HG03175 (cell line): ENCODE measurements around the gene NECTIN3.
A peak's percentile ranks its signal among the peaks of the same experiment; 100 is the strongest.

Experiments
- ATAC-seq: cut with Tn5 transposase; IDR thresholded peaks from one replicate; pipeline ENCODE4 v1.9.1; 2021; ENCODE audit warnings: mild to moderate bottlenecking, moderate library complexity; ENCODE audit not compliant: unreplicated experiment

NECTIN3 gene, protein sequence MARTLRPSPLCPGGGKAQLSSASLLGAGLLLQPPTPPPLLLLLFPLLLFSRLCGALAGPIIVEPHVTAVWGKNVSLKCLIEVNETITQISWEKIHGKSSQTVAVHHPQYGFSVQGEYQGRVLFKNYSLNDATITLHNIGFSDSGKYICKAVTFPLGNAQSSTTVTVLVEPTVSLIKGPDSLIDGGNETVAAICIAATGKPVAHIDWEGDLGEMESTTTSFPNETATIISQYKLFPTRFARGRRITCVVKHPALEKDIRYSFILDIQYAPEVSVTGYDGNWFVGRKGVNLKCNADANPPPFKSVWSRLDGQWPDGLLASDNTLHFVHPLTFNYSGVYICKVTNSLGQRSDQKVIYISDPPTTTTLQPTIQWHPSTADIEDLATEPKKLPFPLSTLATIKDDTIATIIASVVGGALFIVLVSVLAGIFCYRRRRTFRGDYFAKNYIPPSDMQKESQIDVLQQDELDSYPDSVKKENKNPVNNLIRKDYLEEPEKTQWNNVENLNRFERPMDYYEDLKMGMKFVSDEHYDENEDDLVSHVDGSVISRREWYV

DNA sequence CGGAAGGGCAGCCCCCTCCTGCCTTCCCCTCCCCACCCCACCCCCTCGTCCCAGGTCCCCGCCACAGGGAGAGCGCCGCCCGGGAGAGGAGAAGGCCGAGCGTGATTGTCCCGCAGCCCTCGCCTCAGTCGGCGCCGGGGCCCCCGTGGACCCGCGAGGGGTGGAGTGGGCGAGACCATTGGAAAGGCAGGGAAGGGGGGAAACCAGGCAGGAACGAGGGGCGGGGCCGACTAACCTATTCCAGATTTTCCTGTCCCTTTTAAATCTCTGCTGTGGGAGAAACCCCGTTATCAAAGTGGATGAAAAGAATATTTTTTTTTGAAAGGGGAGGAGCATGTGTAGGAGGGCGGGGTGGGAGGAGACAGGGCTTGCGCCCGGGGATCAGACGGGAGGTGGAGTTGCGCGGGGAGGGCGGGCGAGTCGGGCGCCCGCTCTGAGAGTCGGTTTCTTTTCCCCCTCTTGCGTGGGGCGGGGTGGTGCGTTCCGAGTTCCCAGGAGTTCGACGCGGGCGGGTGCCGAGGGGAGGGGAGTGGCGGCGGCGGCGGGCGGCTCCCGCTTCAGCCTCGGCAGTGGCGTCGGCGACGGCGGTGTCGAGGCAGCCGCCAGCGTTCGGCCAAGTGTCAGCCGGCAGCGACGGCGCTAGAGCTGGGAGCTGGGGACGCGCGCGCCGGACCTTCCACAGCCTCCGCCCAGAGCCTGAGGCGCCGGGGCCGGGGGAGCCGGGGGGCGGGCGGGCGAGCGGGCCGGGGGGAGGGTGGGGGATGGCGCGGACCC, at the start of gene NECTIN3:
Gene NECTIN3 (plus strand): TSS at position 560 of the 774 bp plus-strand sequence. CDS start 202 bp downstream, at position 762.
- peak; percentile 78 for ATAC-seq

DNA sequence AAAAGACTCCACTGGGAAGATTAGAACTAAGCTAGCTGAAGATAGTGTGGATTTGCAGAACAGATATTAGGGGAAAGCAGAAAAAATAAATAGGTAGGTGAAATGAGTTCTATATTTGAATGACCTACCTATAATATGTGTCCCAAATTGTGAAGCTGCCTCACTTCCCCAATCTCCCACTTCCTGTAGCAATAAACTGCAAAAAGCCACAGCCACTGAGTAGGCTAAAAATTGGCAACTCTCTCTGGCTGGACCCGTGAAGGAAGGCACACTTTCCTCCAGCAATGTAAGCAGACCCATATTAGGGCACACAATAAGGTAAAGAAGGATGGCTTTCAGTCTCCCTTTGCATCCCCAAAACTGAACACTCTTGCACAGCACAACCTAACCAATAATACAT, 43.7 kb upstream of the NECTIN3 start:
- ATAC-seq: no peak

DNA sequence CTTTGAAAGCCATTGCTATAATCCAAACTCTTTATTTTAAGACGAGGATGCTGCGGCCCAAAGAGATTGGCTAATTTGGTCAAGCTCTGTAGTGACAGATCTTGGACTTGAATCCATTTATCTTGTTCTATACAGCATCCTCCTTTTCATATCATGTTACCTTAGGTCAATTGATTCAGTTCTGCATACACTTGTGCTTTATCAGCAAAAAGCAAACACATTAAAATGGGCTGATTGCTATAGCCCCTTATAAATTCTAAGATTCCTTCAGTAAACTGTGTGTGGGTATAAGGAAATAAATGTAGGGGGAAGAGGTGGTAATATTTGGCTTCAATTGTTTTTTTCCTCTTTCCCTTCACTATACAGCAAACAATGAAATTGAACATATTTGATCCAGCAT, 40.1 kb upstream of the NECTIN3 start:
- ATAC-seq: no peak

DNA sequence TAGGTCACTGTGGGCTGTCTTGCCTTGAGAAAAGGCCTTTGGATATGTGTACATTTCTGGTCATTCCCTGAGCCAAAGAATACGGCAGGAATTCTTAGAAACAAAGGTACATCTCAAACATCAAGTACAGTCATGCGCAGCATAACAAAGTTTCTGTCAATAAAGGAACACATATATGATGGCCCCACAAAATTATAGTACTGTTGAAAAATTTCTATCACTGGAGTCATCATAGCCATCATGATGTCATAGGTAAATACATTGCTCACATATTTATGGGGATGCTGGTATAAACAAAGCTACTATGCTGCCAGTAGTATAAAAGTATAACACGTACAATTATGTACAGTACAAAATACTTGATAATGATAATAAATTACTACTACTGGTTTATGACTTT, 38.9 kb upstream of the NECTIN3 start:
- ATAC-seq: no peak

DNA sequence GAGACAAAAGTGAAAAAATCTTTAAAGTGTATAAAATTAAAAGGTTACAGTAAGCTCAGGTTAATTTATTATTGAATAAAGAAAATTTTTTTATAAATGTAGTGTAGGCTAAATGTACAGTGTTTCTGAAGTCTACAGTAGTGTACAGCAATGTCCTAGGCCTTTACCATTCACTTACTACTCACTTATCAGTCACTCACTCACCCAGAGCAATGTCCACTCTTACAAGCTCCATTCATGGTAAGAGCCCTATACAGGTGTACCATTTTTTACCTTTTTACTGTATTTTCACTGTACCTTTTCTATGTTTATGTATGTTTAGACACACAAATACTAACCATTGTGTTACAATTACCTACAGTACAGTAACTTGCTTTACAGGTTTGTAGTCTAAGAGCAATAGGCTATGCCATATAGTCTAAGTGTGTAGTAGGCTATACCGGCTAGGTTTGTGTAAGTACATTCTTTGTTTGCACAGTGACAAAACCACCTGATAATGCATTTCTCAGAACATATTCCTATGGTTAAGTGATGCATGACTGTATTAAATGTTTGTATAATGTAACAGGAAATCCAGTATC, 38.1 kb upstream of the NECTIN3 start:
- ATAC-seq: no peak

DNA sequence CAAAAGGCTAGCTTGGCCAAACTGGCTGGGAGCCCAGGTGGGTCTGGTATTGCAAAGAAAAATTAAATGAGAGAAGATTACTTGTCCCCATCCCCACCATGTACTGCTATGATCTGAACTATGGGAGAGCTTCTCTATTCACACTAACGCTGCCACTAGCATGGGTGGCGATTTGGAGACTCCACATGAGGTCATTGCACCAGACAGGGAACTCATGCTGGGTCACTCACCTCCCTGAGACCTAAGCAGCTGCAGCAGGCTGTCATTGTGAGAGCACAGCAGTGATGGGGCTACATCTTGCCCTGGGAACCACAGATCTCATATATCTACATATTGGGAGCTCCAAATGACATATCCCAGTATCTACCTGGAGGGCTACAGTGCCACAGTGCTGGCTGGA, 36.3 kb upstream of the NECTIN3 start:
- no peak for ATAC-seq

DNA sequence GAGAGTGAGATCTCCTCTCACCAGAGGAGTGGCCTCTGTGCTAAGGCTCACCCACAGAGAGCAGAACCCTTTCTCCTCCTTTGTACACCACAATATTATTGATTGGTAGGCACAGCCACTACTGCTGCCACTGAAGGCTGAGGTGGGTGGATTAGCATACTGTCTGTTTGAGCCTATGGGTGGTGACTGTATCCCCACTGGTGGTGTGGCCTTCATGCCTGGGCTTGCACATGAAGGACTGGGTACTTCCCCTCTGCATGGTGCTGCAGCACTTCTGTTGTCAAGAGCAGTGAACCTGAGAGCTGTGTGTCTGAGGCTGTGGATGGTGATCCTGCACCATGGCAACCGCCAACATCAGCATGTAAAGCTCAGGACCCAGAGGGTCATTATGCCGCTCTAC, 35.7 kb upstream of the NECTIN3 start:
- ATAC-seq: no peak

DNA sequence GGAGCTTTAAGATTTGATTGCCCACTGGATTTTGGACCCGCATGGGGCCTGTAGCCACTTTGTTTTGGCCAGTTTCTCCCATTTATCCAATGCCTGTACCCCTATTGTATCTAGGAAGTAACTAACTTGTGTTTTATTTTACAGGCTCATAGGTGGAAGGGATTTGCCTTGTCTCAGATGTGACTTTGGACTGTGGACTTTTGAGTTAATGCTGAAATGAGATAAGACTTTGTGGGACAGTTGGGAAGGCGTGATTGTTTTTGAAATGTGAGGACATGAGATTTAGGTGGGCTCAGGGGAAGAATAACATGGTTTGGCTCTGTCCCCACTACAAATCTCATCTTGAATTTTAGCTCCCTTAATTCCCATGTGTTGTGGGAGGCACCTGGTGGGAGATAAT, 30.7 kb upstream of the NECTIN3 start:
- no peak for ATAC-seq

DNA sequence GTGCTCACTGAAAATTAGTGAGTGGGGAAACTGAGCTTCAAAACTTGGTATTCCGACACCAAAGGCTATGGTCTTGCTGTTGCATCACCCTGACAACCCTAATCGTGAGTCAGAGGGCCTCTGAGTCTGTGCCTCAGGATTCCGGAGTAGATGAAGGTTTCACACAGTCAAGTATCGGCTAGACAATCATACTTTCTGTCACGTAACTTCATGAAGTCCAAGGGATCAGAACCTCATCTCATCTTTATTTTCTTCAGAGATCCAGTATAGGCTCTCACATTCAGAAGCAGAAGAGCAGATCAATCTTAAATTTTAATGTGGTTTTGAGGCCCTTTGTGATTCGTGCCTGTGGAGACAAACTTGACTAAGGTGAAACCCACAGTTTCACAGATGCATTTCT, 26.1 kb upstream of the NECTIN3 start:
- no peak for ATAC-seq

DNA sequence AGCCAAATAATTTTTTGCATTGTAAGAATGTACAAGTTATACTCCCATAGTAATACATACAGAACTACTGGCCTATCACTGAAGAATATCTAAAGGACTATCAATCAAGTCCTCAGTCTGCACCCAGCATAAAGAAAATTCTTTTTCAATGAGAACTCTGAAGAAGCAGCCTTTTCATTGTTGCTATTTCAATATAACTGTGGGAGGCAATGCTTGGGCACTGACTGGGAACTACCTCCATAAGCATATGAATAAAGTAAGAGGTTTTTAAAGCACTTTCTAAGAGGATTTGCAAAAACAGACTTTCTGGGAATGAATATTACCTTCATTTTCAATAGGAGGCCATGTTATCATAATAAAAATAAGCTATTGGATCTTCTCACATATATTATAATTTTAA, 24.6 kb upstream of the NECTIN3 start:
- no peak for ATAC-seq

DNA sequence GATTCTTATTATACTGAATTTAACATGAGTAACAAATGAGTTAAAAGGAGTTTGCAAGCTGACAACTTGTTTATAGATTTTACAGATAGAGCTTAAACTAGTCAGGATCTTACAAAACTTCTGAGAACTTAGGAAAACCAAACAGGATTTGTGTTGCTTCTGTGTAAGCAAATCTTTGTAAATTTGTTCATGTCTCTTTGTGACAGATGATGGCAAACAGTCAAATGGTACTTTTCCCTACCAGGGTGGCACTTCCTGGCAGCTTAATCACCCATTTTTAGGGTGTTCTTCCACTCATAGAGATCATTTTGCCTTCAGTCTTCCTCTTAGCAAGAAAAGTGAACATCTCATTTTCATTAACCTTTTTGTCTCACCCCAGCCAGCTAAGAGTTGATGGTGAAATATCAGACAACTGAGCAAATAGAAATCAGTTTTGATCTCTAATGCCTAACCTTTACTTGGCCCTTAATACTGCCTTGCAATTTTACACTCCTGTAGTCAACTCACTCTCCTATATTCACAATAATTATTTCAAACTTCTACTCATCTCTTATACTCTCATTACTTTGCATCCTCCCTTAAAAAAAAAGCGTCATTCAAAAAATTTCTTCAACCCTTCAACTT, 23.7 kb upstream of the NECTIN3 start:
- no peak for ATAC-seq

DNA sequence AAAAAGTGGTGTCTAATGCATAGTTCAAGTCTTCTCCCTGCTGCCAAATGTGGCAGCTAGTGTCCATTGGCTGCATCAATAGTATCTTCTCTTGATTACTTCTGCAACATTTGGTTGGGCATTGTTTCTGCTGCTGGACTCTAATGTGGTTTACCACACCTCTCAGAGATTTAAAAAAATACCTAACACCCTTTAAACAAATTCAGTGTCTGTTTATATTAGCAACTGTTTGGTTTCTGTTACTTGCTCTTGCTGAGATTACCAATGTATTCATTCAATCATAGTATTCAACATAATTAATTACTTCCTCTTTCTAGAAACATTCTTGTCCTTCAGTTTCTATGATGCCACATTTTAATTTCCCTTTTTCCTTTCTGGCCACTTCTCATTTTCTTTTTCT, 20.3 kb upstream of the NECTIN3 start:
- ATAC-seq: peak; percentile 77

DNA sequence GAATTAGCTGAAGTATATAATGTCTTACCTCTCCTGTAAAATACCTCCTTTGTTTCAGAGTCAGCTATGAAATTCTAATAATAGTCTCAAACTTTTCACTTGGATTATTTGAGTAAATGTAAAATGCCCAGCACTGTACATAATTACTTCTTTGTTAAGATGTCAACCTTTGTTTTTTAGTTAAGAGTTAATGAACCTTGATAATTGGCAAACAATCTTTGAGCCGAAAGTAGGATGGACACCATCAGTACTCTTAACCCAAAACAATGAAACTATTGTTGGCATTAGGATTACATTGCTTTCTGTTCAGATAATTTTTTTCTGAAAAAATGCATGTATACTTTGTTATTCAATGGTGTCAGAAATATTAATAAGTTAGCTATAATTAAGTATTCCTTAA, 3.0 kb upstream of the NECTIN3 start:
- ATAC-seq: no peak

DNA sequence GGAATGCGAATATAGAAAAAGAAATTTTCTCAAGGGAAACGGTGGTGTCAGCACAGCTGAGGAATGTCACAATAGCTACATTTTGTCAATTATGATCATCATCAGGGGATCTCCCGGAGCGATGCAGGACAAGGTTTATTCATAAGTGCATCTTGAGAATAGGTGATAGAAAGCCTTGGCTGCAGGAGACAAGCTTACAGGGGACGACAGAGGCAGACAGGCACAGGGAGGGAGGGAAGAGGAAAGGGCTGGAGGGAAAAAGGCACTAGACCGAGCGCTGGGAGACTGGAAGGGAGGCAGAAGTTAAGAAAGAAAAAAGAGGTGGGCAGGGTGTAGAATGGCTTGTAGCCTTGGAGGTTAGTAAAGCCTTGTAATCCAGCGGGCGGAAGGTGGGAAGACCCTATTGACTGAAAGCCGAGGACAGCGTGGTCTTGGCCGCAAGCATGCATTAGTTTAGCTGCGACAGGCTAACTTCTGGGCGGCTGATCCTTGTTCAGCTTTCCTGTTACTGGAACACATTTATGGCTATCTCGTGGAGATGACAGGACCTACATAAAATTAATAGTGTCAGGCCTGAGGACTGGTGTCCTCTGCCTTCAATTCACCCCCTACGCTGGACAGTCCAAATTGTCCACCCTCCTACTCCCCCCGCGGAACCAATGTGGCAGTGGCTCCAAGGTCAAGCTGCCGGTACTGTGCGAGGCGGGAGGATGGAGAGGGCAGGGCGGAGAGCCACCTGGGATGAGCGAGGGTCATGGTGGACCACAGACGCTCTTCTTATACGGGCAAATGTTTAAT, 1.4 kb upstream of the NECTIN3 start:
- no peak for ATAC-seq

DNA sequence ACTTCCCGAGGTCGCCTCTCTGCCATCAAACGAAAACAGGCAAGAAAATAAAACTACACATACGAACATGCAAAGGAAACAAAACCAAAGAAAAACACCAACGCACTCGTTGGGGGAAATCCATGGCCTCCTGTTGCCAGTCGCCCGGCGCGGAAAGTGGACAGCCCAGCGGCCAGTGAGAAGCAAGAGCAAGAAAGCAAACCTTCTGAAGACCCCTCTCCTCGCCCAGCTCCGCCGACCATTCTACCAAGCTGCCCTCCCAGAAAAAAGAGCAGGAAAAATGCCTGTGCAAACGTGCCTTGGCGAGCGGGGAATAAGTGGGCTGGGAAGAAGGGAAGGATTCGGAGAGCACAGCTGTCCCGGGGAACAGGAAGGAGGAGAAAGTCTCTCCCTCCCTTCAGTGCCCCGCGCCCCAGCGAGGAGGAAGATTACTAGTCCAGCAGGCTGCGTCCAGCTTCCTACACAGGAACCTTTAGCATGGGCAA, 802 bp upstream of the NECTIN3 start:
- ATAC-seq: peak; percentile 1

DNA sequence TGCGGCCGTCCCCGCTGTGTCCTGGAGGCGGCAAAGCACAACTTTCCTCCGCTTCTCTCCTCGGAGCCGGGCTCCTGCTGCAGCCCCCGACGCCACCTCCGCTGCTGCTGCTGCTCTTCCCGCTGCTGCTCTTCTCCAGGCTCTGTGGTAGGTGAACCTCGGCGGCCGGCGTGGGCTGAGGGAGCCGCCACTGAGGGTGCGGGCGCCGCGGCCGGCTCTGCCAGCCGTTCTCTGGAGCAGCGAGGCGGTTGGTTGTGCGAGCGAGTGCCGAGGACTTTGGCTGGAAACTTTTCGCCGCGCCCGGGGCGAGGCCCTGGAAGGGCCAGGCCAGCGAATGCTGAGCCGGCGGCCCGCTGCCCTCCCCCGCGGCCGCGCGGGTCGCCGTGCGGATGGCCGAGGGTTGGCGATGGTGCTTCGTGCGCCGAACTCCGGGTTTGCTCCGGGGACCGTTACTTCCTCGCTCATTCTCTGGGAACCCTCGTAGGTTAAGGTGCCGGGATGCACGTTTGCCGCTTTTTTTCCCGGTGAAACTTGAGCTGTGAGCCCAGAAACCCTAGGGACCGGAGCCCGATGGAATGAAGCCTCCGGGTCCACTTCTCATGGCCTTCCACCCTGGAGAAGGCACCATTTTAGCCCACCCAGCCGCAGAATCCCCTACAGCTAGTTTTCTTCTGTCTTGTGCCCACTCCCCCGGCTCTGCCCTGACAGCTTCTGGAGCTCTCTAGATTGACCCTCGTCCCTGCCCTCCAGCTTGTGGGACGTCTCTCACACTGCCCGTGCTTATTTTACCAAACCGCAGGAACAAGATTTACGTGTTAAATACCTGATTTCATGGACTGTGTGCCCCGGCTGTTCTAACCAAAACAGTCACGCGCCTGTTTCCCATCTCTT, 660 bp downstream of the NECTIN3 start:
- peak; percentile 24 for ATAC-seq

DNA sequence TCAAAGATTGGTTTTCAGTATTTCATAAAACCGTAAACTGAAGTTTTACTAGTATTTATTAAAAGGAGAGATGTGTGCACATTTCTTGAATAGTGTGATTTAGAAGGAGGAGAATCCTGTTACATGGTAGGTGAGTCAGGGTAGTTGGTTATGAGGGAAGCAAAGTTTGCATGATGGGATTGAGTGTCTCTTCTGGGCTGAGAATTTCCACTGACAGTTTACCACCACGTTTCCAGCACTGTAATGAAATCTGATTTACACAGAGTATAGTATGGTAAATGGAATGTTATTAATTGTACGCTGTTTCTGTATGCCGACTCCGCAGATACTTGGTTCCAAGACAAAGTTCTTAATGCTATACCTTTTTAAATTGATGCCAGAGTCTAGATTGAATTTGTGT, 1.6 kb downstream of the NECTIN3 start:
- ATAC-seq: no peak

DNA sequence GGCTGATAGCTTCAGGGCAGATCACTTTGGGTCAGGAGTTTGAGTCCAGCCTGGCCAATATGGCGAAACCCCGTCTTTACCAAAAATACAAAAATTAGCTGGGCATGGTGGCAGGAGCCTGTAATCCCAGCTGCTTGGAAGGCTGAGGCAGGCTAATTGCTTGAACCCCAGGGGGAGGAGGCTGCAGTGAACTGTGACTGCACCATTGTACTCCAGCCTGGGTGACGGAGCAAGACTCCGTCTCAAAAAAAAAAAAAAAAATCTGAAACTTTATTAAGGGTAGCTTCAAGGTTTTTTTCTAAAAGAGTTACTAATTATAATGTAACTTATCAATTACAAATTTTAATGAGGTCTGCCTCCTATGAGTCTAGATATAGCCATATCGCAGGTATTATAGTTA, 5.1 kb downstream of the NECTIN3 start:
- no peak for ATAC-seq

DNA sequence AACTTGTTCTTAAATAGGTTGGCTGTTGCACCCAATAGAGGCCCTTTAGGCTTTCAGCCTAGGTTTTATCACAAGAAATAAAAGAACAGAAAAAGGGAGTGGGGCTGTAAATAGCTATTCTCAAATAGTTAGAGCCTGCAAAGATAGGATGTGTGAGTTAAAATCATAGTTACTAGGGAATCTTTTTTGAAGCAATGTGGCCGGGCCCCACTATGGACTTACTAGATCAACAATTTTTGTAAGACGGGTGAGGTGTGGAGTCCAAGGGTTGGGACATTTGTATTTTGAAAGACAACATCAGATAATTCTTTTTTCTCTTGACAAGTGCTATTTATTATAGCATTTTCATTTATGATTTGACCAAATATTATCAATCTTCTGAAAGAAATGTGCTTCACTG, 5.8 kb downstream of the NECTIN3 start:
- ATAC-seq: no peak
